Breast epithelium (tissue), 3 donors: ENCODE results near the gene LRRN2.

Experiments
- CTCF ChIP-seq, 3 donors: fragments of 450-650 bp; IDR thresholded peaks; one replicate each; pipeline ENCODE4 v1.5.1; 2016 to 2017; ENCODE audit warnings: antibody characterized with exemption in 3 of 3, mild to moderate bottlenecking in 3 of 3, moderate library complexity in 3 of 3
- POLR2A ChIP-seq: fragments of 450-650 bp; IDR thresholded peaks from one replicate; pipeline ENCODE4 v1.6.1; 2016; ENCODE audit warnings: antibody characterized with exemption, mild to moderate bottlenecking, moderate library complexity

GRCh38 chr1:204607910-204608309 lies 77.6 kb downstream of the LRRN2 start:
- TF ChIP-seq CTCF (IDR thresholded peaks at IDR 0.05) (no peak), POLR2A (no peak)
